ENCODE results near the gene STAC3.

The STAC3 gene

GRCh38 chr12:57244312-57244696, 6.7 kb downstream of the STAC3 start:
- no peaks in the 10 kb centered on the region for H3K9me2 ChIP-seq (replicated peaks; ENCODE audit: control insufficient read depth, low read length)
- peaks cover 19% of the 10 kb centered on the region for H3F3A ChIP-seq (ENCODE audit: control insufficient read depth, insufficient read depth)
- H3K9me3 ChIP-seq (ENCODE audit: control insufficient read depth, insufficient read depth, low read length) = no peaks in the 10 kb centered on the region
- H3K4me2 ChIP-seq (ENCODE audit: low read length) = peak overlapping the region; percentile 99
- peaks cover 35% of the 10 kb centered on the region for H3K4me1 ChIP-seq (ENCODE audit: control insufficient read depth, low read length)
- H3K27me3 ChIP-seq (ENCODE audit: control insufficient read depth, low read length) = no peaks in the 10 kb centered on the region
- H3K27ac ChIP-seq (ENCODE audit: low read depth, low read length) = 0 out of 2 replicates have a peak overlapping the region, but pooled peaks have one; percentile 98
- no peaks in the 10 kb centered on the region for H4K20me1 ChIP-seq (ENCODE audit: control insufficient read depth, insufficient read depth, low read depth, low read length)
- H3K79me2 ChIP-seq (ENCODE audit: control insufficient read depth, low read length) = peaks cover 20% of the 10 kb centered on the region
- peaks cover 21% of the 10 kb centered on the region for H3K36me3 ChIP-seq (ENCODE audit: control insufficient read depth, low read length)
- no peak for TF ChIP-seq EZH2phosphoT487 (IDR thresholded peaks at IDR 0.05; ENCODE audit: borderline replicate concordance, low read length)
- TF ChIP-seq, protein P1, sequence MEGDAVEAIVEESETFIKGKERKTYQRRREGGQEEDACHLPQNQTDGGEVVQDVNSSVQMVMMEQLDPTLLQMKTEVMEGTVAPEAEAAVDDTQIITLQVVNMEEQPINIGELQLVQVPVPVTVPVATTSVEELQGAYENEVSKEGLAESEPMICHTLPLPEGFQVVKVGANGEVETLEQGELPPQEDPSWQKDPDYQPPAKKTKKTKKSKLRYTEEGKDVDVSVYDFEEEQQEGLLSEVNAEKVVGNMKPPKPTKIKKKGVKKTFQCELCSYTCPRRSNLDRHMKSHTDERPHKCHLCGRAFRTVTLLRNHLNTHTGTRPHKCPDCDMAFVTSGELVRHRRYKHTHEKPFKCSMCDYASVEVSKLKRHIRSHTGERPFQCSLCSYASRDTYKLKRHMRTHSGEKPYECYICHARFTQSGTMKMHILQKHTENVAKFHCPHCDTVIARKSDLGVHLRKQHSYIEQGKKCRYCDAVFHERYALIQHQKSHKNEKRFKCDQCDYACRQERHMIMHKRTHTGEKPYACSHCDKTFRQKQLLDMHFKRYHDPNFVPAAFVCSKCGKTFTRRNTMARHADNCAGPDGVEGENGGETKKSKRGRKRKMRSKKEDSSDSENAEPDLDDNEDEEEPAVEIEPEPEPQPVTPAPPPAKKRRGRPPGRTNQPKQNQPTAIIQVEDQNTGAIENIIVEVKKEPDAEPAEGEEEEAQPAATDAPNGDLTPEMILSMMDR (IDR thresholded peaks at IDR 0.05; ENCODE audit: low read depth, low read length, poor library complexity, severe bottlenecking) = no peak
- peak overlapping the region; percentile 87 for H3K4me3 ChIP-seq (ENCODE audit: low read length)

DNA sequence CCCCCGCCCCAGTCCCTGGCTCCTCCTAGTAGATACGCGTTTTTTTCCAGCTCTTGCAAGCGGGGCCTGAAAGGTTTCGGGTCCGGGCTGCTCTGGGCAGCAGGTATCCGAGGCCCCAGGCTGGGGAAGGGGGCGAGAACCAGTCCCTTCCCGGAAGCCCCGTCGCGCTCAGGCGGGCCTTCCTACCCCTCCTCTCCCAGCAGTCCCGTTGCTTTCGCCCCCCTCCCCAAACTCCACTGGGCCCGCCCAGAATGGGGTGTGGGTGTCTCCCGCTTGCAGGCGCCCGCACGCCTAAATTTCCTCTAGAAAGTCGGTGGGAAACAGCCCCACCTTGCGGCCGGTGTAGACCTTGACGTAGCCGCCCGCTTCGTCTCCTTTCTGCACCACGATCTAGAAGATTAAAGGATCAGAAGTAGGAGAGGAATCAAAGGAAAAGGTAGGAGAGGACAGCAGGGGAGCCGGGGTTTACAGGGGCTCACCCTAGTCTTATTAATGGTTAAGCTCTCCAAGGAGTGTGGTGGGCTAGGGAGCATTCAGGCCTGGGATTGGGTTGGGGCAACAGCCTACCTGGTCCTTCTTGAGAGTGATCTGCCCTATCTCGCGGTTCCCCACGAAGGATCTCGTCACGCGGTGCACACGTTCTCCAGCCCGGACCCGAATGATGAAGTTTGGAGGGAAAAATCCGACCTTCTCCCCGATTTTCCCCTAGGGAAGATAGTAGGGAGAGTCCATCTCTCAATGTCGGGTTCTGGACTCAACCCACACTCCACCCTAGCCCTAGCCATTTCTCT, 7.3 kb downstream of the STAC3 start:
- Histone ChIP-seq H3K36me3 (ENCODE audit: control insufficient read depth, low read length) (peaks cover 21% of the 10 kb centered on the region), H3K4me2 (ENCODE audit: low read length) (peak overlapping the region; percentile 99), H3K9me3 (ENCODE audit: control insufficient read depth, insufficient read depth, low read length) (no peaks in the 10 kb centered on the region), H3K27ac (ENCODE audit: low read depth, low read length) (peak overlapping the region; percentile 98), H3K9me2 (replicated peaks; ENCODE audit: control insufficient read depth, low read length) (no peaks in the 10 kb centered on the region), H3K4me1 (ENCODE audit: control insufficient read depth, low read length) (peaks cover 37% of the 10 kb centered on the region), H4K20me1 (ENCODE audit: control insufficient read depth, insufficient read depth, low read depth, low read length) (no peaks in the 10 kb centered on the region), H3K27me3 (ENCODE audit: control insufficient read depth, low read length) (no peaks in the 10 kb centered on the region), H3K4me3 (ENCODE audit: low read length) (peak overlapping the region; percentile 87), H3K79me2 (ENCODE audit: control insufficient read depth, low read length) (peaks cover 20% of the 10 kb centered on the region), H3F3A (ENCODE audit: control insufficient read depth, insufficient read depth) (peaks cover 19% of the 10 kb centered on the region)
- TF ChIP-seq, protein P1 (IDR thresholded peaks at IDR 0.05; ENCODE audit: low read depth, low read length, poor library complexity, severe bottlenecking) = peak; percentile 88
- no peak for TF ChIP-seq EZH2phosphoT487 (IDR thresholded peaks at IDR 0.05; ENCODE audit: borderline replicate concordance, low read length)

DNA sequence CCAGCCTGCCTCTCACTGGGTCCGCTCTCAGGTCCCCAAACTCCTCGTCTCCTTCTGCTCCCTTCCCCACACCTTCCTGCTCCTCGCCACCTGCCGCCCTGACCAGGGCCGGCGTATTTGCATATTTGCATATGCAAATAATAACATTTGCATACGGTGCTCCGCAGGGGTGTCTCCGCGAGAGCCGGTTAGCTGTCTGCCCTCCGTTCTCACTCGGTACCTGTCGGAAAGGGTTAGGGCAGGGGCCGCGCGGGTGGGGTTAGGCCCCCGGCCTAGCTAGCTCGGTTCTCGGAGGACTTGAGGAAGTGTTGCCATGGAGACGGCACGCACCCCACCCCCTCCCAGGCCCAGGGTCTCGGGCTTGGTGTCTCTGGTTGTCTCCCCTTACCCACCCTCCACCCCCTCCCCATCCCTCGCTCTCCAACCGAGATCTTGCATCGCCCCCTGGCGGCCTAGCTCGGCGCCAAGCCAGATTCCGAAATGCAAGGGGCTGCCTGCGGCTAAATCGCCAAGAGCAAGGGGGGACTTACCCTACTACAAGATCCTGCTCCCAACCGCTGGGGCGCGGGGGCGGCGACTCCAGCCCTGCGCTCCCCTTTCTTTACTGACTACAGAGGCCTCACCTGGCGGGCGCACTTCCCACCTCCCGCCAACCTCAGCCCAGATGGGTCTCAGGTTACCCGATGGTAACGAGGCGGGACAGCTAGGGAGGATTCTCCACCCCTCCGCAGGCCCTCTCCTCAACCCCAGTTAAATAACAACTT, 8.1 kb downstream of the STAC3 start:
- Histone ChIP-seq H3F3A (ENCODE audit: control insufficient read depth, insufficient read depth) (peaks cover 21% of the 10 kb centered on the region), H3K27ac (ENCODE audit: low read depth, low read length) (peak overlapping the region; percentile 98), H3K9me3 (ENCODE audit: control insufficient read depth, insufficient read depth, low read length) (no peaks in the 10 kb centered on the region), H3K27me3 (ENCODE audit: control insufficient read depth, low read length) (no peaks in the 10 kb centered on the region), H3K4me2 (ENCODE audit: low read length) (peak overlapping the region; percentile 99), H3K4me3 (ENCODE audit: low read length) (peak overlapping the region; percentile 87), H3K36me3 (ENCODE audit: control insufficient read depth, low read length) (peaks cover 21% of the 10 kb centered on the region), H3K9me2 (replicated peaks; ENCODE audit: control insufficient read depth, low read length) (no peaks in the 10 kb centered on the region), H3K79me2 (ENCODE audit: control insufficient read depth, low read length) (peaks cover 17% of the 10 kb centered on the region), H4K20me1 (ENCODE audit: control insufficient read depth, insufficient read depth, low read depth, low read length) (no peaks in the 10 kb centered on the region), H3K4me1 (ENCODE audit: control insufficient read depth, low read length) (peaks cover 43% of the 10 kb centered on the region)
- TF ChIP-seq EZH2phosphoT487 (IDR thresholded peaks at IDR 0.05; ENCODE audit: borderline replicate concordance, low read length) = no peak
- TF ChIP-seq, protein P1 (IDR thresholded peaks at IDR 0.05; ENCODE audit: low read depth, low read length, poor library complexity, severe bottlenecking) = peak; percentile 89

Measured in DOHH2 (cell line).